ENCODE measurements around the gene CTPS1. TPM values are rescaled to one million over a fixed set of nuclear protein-coding genes. Genes with fewer than 3 reads are reported as not detected.
A peak's percentile ranks its signal among the peaks of the same experiment; 100 is the strongest.

The CTPS1 gene
- total and polyA plus RNA-seq, 2 of the 13 experiments (the other 11 are each of a cell fraction or from before 2014, with no cell fraction given): 9.6 to 42.8 TPM

- no peak for TF ChIP-seq ZSCAN20 (CRISPR knock-in tag; IDR thresholded peaks at IDR 0.05; ENCODE audit: borderline replicate concordance)
- peak; percentile 41; the same call in 1 of the 2 replicates for TF ChIP-seq POLR2AphosphoS5 (IDR thresholded peaks at IDR 0.05; ENCODE audit: low read depth, low read length)
- TF ChIP-seq KAT7 (CRISPR knock-in tag; IDR thresholded peaks at IDR 0.05; ENCODE audit: borderline replicate concordance): no peak
- TF ChIP-seq KDM2A (CRISPR knock-in tag; IDR thresholded peaks at IDR 0.05; ENCODE audit: borderline replicate concordance, low read depth): peak; percentile 65; the same call in 1 of the 2 replicates
- no peak for TF ChIP-seq ATAD3A (CRISPR knock-in tag; IDR thresholded peaks at IDR 0.05)
- TF ChIP-seq, protein P1, sequence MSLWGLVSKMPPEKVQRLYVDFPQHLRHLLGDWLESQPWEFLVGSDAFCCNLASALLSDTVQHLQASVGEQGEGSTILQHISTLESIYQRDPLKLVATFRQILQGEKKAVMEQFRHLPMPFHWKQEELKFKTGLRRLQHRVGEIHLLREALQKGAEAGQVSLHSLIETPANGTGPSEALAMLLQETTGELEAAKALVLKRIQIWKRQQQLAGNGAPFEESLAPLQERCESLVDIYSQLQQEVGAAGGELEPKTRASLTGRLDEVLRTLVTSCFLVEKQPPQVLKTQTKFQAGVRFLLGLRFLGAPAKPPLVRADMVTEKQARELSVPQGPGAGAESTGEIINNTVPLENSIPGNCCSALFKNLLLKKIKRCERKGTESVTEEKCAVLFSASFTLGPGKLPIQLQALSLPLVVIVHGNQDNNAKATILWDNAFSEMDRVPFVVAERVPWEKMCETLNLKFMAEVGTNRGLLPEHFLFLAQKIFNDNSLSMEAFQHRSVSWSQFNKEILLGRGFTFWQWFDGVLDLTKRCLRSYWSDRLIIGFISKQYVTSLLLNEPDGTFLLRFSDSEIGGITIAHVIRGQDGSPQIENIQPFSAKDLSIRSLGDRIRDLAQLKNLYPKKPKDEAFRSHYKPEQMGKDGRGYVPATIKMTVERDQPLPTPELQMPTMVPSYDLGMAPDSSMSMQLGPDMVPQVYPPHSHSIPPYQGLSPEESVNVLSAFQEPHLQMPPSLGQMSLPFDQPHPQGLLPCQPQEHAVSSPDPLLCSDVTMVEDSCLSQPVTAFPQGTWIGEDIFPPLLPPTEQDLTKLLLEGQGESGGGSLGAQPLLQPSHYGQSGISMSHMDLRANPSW (CRISPR knock-in tag; IDR thresholded peaks at IDR 0.05; ENCODE audit: borderline replicate concordance): no peak
- no peak for TF ChIP-seq HNRNPUL1 (IDR thresholded peaks at IDR 0.05; ENCODE audit: low read depth, low read length)
- no peak for TF ChIP-seq HMG20A (CRISPR knock-in tag; IDR thresholded peaks at IDR 0.05; ENCODE audit: borderline replicate concordance)
- TF ChIP-seq ZBTB8A (CRISPR knock-in tag; IDR thresholded peaks at IDR 0.05; ENCODE audit: borderline replicate concordance, low read depth): no peak
- TF ChIP-seq ZNF580 (CRISPR knock-in tag; IDR thresholded peaks at IDR 0.05; ENCODE audit: borderline replicate concordance, low read depth): no peak
- TF ChIP-seq MED8 (CRISPR knock-in tag; IDR thresholded peaks at IDR 0.05; ENCODE audit: insufficient replicate concordance): no peak
- no peak for TF ChIP-seq MLLT10 (CRISPR knock-in tag; IDR thresholded peaks at IDR 0.05)
- no peak for TF ChIP-seq MED1 (CRISPR knock-in tag; IDR thresholded peaks at IDR 0.05)
- TF ChIP-seq ZNF678 (CRISPR knock-in tag; IDR thresholded peaks at IDR 0.05): no peak
- no peak for TF ChIP-seq MAF1 (CRISPR knock-in tag; IDR thresholded peaks at IDR 0.05; ENCODE audit: borderline replicate concordance)
- TF ChIP-seq AGO1 (IDR thresholded peaks at IDR 0.05; ENCODE audit: low read depth, low read length, poor library complexity, severe bottlenecking): peak; percentile 77
- TF ChIP-seq ZXDC (CRISPR knock-in tag; IDR thresholded peaks at IDR 0.05): 0 out of 2 replicates have a peak, but pooled peaks have one; percentile 48
- no peak for TF ChIP-seq REL (CRISPR knock-in tag; conservative IDR thresholded peaks at IDR 0.05)
- TF ChIP-seq ZNF530 (CRISPR knock-in tag; IDR thresholded peaks at IDR 0.05; ENCODE audit: low read depth): no peak
- TF ChIP-seq FOXK2 (IDR thresholded peaks at IDR 0.05): no peak
- TF ChIP-seq, protein P2, sequence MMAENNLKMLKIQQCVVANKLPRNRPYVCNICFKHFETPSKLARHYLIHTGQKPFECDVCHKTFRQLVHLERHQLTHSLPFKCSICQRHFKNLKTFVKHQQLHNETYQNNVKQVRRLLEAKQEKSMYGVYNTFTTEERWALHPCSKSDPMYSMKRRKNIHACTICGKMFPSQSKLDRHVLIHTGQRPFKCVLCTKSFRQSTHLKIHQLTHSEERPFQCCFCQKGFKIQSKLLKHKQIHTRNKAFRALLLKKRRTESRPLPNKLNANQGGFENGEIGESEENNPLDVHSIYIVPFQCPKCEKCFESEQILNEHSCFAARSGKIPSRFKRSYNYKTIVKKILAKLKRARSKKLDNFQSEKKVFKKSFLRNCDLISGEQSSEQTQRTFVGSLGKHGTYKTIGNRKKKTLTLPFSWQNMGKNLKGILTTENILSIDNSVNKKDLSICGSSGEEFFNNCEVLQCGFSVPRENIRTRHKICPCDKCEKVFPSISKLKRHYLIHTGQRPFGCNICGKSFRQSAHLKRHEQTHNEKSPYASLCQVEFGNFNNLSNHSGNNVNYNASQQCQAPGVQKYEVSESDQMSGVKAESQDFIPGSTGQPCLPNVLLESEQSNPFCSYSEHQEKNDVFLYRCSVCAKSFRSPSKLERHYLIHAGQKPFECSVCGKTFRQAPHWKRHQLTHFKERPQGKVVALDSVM (CRISPR knock-in tag; IDR thresholded peaks at IDR 0.05): no peak
Observed at GRCh38 chr1:41021526-41022308, 42.2 kb downstream of the CTPS1 start, which contains the start of gene SLFNL1 (continued).
